Activated T-cell treated with anti-CD3 and anti-CD28 coated beads for 48 hours (primary cell): ENCODE results near the gene BRD3OS.

Source experiments
- DNase-seq: peaks from one replicate; pipeline ENCODE4 v3.0.0-alpha.2; 2020; ENCODE audit warnings: low read depth

Gene BRD3OS

DNA sequence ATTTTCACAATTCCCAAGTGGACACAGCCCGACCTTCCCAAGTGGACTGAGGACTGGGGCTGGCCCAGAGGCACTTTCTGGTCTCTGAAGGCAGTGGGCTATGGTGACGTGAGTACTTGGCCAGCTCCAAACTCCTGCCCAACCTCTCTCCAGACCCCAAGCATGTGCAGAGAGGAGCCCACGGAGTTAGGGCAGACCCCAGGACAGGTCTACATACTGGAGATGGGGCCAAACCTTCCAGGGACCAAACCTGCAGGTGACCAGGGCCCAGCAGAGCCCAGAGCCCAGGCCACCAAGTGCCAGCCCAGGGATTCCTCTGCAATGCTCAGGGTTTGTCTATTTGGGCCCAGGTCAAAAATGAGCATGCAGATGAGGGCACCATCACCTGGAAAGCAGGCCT is 27.2 kb downstream of the BRD3OS start:
- no peak for DNase-seq

DNA sequence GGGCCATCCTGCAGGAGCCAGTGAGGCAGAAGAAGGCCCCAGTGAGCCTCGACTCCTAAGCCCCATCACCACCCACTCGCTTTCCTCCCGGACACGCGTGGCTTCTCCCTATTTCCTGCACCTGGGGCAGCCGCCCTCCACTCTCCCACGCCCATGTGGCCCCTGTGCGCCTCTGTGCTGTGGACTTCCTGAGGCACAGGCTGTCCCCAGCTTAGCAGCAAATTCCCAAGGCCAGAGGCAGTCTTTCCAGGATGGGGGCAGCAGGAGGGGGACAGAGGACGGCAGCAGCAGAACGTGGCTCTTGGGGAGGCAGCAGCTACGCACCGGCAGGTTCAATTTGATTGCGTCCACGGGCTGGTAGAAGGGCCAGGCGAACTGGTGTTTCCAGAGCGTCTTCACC is 27.7 kb downstream of the BRD3OS start:
- no peak for DNase-seq

DNA sequence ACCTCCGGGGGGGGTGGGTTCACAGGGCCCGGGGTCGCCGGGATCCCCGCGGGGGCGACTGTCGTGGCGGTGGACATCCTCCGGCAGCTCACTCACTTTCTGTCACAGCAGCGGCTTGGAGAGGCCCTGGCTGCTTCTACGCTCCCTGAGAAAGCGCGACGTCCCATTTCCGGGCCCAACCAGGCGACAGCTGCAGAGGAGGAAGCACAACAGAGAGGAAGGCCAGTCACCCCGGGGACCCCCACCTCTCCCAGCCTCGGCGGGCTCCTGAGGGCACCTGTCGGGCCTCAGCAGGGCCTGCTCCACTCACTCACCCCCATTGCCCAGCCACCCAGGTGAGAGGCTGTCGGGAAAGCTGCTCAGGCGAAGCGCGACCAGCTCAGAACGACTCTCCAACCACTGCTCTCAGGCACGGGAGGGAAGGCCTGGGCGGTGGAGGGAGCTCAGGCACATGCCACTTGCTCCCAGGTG is 28.2 kb downstream of the BRD3OS start:
- no peak for DNase-seq

DNA sequence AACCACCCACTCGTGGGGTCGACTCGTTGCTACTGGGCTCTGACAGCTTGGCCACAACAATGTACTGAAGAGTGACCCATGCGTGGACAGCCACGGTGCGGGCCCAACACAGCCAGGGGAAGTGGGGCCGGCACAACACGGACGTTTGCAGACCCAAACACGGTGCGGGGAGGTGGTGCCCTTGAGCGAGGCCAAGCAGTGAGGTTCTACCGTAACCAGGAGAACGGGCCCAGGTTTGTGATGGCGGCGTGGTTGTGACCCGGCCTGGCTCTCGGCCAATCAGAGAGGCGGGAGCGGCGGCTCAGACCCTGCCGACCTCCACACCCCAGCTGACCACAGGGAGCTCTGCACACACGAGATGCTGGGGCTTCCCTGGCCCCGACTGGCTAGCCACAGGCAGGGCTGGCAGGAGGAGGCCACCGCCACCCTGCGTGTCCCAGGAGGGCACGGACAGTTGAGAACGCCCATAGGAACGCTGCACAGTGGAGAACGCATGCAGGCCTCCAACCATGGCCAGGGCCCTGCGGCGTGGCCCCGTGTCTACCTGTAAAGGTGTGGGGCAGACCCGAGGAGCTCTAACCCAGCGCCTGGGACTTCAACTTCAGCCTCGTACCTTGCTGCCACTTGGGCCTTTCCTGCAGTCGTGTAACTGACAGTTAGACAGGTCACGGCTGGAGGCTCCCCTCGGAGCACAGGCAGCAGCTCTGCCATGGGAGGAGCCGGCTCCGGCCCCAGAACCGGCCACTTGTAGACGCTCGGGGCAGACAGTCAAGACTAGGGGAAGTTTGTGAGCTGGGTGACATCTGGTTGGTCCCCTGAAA is 28.9 kb downstream of the BRD3OS start:
- no peak for DNase-seq

DNA sequence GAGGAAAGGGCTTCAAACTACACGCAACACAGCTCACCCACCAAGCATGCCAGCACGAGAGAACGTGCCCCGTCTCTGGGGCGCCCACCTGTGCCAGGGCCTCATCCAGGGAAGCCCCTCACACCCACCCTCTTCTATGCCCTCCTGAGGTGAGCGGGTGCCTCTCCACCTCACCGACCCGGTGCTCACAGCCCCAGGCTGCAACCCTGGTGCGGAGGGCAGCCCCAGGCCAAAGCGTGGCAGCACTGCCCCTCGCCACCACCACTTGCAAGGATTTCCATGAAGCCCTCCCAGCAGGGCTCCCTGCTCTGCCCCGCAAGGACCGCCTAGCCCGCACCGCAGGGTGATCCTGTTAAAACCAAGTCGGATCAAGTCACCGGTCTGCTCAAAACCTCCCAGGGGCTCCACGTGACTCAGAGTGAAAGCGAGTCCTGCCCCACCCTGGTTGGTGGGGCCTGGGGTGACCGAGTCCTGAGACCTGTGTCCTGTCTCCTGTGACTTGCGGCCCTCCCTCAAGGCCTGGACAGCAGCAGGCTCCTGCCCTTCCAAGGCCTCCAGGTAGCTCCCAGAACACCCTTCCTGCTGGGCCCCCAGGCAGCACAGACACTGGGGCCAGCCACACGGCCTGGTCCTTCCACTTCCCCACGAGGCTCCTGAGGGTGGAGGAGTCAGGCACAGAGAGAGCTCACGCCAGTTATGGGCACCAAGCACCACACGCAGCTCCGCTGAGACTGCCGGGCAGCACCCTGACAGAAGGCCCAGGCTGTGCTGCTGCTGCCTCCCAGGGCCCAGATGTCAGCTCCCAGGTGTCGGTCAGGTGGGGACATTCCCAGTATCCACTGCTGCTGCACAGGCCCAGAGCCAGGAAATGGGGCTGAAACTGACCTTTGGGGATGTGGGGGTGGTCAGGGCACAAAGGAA is 29.9 kb downstream of the BRD3OS start:
- no peak for DNase-seq

- no peak for DNase-seq
Measured at GRCh38 chr9:134055981-134056461, 30.7 kb downstream of the BRD3OS start.

DNA sequence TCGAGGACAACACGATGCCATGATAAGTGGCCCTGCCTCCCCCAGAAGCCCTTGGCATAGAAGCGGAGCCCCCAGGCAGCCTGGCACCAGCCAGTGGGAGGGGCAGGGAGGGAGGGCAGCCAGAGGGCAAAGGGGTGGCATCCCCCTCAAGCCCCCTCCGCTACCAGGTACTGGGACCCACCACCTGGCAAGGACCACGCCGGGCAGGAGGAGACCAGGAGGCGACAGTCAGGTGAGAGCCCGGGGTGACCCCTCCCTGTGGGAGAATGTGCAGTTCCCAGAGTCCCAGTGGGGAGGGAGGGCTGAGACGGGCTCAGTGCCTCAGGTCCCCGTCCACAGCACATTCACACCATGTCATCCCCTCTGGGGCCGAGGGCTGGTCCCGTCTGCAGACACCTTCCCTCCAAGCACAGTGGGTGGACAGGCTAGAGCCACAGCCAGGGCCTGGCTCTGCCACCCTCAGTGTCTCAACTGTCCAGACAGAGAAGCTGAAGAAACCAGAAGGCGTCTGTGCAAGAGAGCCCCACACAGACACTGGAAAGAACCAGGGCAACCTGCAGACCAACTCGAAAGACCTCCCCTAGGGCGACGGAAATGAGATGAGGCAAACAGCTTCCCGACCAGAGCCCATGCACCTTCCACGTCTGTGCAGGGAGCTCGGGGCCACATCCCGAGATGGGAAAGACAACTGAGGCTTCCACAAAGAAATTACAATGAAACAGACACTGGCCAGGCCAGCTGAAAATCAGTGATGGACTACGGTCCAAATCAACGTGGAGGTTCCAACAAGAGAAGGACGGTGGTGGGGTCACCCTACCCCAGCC is 31.4 kb downstream of the BRD3OS start:
- DNase-seq, result no peak

GRCh38 chr9:134057307-134057657 is 32.0 kb downstream of the BRD3OS start:
- no peak for DNase-seq

- DNase-seq, result no peak
Measured at GRCh38 chr9:134057751-134058701, 32.7 kb downstream of the BRD3OS start.

DNA sequence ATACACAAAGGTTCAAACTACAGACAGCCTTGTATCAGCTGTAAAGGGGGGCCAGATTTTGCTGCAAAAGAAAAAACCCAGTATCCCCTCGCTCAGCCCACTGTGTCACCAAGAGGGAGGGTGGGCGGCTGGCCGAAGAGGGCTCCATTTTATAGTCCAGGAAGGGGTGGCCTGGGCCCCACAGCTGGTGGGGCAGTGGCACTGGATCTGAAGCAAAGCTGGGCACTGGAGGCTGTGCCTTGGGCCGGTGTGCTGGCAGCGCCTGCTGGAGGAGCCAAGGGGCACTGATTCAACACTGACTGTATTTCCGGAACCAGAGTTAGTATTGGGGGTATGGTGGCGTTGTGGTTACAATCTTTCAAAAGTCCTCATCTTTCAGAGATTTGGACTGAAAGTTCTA is 33.4 kb downstream of the BRD3OS start:
- no peak for DNase-seq

GRCh38 chr9:134059188-134059641 is 33.9 kb downstream of the BRD3OS start:
- DNase-seq, result no peak

GRCh38 chr9:134059661-134060395 is 34.5 kb downstream of the BRD3OS start:
- DNase-seq, result no peak

DNA sequence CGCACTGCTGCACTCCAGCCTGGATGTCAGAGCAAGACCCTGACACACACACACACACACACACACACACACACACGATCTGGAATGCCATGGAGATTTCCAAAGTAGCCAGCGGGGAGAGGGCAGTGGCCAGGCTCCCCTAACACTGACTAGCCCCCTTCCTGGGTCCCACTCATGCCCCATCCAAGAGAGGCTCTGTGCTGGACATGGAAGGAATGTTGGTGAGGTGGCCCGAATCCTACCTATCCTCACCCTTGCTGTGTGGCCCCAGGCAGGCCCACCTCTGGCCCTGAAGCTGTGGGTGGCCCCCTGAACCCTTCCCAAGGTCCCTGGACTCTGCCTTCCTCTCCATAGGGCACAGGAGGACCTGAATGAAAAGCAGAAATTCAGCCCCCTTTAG is 35.3 kb downstream of the BRD3OS start:
- no peak for DNase-seq

- no peak for DNase-seq
Measured at GRCh38 chr9:134061019-134061687, 35.9 kb downstream of the BRD3OS start.

- no peak for DNase-seq
Measured at GRCh38 chr9:134061688-134062371, 36.5 kb downstream of the BRD3OS start.

DNA sequence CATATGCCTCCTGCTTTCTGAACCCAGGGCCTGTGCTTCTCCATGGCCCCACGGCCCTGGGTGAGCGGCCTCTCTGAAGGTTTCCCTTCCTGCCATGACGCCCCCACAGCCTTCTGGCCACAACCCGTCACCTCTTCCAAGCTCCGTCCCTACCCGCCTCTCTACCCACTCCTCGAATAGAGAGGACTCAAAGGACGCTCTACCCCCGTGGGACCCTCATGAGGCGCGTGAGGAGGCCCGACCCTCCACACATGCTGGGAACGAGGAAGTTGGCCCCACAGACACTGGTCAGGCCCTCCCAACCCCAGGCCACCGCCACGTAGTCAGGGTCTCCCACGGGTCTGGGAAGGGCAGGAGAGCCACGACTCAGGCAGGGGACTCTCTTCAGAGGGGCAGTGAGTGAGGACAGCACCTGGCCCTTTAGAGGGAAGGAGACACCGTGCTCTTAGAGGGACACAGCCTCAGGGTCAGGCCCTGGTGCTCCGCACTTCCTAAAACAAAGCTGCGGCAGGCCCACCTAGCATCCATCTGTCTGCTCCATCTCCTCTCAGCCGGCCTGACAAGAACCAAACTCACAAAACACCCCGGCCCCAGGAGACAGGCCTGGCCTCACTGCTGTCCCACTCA is 37.3 kb downstream of the BRD3OS start:
- DNase-seq, result no peak

DNA sequence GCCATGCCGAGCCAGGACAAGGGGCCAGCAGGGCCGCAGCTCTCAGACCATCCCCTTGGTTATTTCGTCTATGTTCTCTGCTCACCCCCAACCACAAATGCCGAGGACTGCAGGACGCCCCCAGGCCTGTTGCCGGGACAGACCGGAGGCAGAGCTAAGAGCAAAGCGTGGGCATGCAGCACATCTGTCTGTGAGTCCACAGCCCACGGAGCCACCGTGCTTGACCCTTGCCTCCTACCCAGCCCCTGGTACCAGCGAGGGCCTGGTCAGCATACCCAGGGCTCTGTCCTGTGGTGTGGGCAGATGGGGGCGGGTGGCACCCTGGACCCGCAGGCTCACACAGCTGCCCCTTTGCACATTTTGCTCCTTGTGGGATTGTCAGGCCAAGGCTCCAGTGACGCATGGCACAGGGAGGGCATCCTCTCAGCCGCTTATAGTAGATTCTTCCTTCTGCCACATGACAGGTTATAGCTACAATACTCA is 37.8 kb downstream of the BRD3OS start:
- no peak for DNase-seq
